A549 (cell line): ENCODE data around the gene SORL1-AS1.

Source experiments
- CTCF ChIP-seq: fragments of >200 bp; sonication (Bioruptor Twin); formaldehyde crosslinking; IDR thresholded peaks from 3 replicates; pipeline ENCODE4 v1.5.1; 2016
- JUN ChIP-seq, 2 experiments: fragments of >200 bp; sonication (Bioruptor Twin); formaldehyde crosslinking; IDR thresholded peaks; 2 replicates in 1 of 2; 3 replicates in 1 of 2; pipeline ENCODE4 v1.6.1; 2016 to 2017
- MAZ ChIP-seq: fragments of 150-350 bp; IDR thresholded peaks from 2 replicates; pipeline ENCODE4 v1.6.1; 2014; ENCODE audit warnings: antibody characterized with exemption, low read depth, low read length, borderline replicate concordance
- POLR2A ChIP-seq: IDR thresholded peaks from 2 replicates; pipeline ENCODE4 v1.6.1; 2012; ENCODE audit warnings: mild to moderate bottlenecking, low read length
- SMC3 ChIP-seq: fragments of >200 bp; sonication (Bioruptor Twin); formaldehyde crosslinking; IDR thresholded peaks from 3 replicates; pipeline ENCODE4 v1.6.1; 2018; ENCODE audit warnings: inconsistent platforms
- TF ChIP-seq, protein P1 (sequence below): IDR thresholded peaks from 2 replicates; pipeline ENCODE4 v1.6.1; 2012

DNA sequence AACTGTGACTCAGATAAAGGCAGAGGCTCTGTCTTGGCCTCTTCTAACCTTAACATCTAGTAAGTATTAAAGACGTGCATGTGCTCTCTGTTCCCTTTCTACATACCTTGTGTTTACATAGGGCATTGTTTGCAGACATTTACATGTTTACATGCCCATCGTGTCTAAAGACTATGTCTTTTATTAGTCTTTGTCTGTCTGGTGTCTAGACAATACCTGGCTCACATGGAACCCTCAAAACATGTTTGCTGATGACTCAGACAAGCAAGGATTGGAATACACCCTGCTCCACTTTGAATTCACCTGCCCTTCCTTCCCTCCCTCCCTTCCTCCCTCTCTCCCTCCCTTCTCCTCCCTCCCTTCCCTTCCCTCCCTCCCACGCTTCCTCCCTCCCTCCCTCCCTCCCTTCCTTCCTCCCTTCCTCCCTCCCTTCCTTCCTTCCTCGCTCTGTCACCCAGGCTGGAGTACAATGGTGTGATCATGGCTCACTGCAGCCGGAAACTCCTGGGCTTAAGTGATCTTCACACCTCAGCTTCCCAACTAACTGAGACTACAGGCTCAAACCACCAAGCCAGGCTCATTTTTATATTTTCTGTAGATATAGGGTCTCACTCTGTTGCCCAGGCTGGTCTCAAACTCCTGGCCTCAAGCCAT is 23.7 kb upstream of the SORL1-AS1 start:
- no peak for TF ChIP-seq JUN (IDR thresholded peaks at IDR 0.05)
- no peak for TF ChIP-seq CTCF
- TF ChIP-seq, protein P1, sequence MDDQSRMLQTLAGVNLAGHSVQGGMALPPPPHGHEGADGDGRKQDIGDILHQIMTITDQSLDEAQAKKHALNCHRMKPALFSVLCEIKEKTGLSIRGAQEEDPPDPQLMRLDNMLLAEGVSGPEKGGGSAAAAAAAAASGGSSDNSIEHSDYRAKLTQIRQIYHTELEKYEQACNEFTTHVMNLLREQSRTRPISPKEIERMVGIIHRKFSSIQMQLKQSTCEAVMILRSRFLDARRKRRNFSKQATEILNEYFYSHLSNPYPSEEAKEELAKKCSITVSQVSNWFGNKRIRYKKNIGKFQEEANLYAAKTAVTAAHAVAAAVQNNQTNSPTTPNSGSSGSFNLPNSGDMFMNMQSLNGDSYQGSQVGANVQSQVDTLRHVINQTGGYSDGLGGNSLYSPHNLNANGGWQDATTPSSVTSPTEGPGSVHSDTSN = no peak
- no peak for TF ChIP-seq SMC3
- no peak for TF ChIP-seq MAZ
- TF ChIP-seq POLR2A = no peak
